NK-92 treated with Interleukin-12 subunit alpha and Interleukin-12 subunit beta, amount 100 ng/mL, for 24 hours (cell line): ENCODE measurements around the gene STAP2.
"Not testable (repeated sequence)": the region's sequence is repeated elsewhere in the genome, so short reads cannot be mapped to it uniquely, and the experiment has no call there.

Experiments
- DNase-seq: peaks from one replicate; lab custom pipeline; 2025; lab: John Stamatoyannopoulos, UW

The STAP2 gene

DNA sequence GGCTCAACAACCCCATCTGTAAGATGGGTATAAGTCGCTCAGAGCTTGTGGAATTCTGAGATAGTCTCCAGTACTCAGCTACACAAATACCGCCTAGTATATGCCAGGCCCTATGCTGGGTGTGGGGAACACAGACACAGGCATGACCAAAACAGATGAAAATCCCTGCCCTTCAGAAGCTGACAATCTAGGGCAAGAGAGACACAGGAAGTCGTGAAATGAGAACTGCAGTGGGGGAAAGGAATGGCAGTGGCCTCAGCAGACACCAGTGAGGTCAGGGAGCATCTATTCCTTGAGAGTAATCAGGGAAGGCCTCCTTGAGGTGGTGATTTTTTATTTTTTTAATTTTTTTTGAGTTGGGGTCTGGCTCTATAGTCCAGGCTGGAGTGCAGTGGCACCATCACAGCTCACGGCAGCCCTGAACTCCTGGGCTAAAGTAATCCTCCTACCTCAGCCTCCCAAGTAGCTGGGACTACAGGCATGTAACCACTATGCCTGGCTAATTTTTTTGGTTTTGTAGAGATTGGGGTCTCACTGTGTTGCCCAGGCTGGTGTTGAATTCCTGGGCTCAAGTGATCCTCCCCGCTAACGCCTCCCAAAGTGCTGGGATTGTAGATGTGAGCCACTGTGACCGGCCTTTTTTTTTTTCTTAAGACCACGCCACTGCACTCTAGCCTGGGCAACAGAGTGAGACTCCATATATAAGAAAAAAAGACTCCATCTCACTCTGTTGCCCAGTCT lies 39.6 kb downstream of the STAP2 start:
- DNase-seq: no peak

DNA sequence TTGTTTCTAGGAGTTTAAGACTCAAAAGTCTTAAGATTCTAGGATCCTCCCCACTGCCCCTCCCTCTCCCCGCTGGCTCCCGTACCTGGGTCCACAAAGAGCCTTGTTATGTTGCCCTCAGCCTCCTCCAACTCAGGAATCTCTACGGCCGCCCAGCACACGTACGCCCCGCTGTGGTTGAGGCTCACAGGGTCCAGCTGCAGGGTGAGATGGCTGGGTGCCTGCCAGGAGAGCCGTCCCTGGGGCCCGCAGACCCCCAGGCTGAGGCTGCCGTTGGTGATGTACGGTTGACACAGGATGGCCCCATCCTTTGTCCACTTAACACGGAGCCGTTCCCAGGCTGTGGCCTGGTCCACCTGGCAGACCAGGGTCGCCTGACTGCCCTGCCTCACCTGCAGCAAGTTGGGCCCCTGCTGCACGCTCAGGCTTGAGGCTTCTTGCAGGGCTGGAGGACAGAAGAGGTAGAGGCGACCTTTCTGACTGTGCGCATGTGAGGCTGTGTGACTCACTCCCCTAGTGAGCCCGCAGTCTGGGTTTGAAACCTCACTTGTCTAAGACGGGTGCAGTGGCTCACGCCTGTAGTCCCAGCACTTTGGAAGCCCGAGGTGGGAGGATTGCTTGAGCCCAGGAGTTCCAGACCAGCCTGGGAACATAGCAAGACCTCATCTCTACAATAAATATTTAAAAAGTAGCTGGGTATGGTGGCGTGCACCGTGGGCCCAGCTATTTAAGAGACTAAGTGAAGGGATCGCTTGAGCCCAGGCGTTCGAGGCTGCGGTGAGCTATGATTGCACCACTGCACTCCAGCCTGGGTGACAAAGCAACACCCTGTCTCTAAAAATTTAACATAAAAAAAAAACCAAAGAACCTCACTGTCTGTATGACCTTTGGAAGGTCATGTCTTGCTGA lies 40.5 kb downstream of the STAP2 start:
- DNase-seq: no peak

DNA sequence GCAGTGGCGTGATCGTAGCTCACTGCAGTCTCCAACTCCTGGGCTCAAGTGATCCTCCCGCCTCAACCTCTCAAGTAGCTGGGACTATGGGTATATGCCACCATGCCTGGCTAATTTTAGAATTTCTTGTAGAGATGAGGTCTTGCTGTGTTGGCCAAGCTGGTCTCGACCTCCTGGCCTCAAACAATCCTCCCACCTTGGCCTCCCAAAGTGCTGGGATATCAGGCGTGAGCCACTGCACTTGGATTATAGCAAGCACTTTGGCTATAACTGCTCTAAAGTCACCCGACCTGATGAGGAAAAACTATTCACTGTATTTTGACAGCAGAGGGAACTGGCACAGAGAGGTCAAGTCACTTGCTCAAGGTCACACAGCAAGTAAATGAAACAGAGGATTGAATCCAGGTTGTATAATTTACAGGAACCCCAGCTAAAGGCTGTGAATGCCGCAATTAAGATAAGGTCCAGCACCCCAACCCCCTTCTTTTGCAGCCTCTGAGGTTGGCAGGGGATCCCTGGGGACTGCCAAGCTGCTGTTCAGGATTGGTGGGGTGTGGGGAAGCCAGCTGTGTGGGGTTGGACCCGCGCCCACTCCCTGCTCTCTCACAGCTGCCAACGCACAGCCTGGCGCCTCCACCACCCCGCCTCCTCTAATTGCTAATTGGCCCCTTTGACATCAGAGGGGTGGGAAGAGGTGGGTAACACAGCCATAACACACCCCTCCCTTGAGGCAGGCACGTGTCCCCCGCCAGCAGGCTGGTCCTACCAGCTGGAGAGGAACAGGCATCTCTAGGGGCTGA lies 42.5 kb downstream of the STAP2 start:
- DNase-seq: no peak

DNA sequence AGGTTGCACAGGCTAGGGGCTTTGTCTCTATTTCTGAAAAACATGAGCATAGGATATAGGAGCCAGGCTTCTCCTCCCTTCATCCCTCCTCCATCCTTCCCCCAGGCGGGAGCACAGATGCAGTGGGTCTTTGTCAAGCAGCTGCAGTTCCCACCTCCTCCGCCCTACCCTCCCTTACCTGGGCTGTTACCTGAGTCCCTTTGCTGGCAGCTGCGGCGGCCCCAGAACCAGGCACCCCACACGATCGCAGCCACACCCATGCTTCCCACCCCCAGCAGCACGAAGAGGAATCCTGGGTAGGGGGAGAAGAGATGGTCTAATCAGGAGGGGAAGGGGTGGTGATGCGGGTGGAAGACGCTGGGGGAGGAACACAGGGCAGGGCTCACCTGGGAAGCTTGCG lies 44.2 kb downstream of the STAP2 start:
- no peak for DNase-seq

DNA sequence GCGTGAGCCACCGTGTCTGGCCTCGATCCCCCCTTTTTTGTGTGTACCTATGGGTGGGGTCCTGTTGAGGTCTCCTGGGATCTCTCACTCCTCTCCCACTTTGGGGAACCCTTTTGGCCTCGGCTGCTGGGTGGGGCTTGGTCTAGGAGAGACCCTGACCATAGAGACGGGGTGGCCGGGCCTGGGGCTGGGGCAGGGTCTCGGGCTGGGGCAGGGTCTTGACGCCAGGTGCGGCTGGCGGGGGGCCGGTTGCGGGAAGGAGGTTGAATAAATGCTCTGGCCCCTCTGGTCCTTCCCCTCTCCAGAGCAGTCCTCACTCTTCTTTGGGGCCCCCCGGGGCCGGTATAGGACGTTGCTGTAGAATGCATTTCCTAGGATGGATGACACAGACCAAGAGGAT lies 46.1 kb downstream of the STAP2 start:
- no peak for DNase-seq

DNA sequence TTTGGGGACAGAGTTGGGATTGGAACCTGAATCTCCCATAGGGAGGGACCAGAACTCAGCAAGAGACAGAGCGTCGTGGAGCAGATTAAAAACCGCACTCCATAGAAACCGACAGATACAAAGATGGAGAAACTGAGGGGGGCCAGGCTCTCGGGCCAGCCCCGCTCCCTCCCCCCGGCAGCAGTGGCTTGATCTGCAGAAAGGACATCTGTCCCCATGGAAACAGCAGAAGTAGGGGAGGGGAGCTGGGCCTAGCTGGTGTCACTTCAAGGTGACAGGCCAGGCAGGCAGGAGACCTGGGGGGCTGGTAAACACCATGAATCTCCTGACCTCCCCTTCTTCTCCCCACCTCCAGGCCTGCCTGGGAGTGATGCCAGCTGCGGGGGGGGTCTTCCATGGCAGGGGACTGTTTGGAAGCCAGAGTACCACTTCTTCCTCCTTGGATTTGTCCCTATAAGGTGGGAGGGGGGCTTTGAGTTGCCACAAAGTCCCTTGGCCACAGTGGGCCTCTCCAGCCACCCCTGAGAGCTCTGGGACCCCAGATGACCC lies 47.4 kb downstream of the STAP2 start:
- no peak for DNase-seq

DNA sequence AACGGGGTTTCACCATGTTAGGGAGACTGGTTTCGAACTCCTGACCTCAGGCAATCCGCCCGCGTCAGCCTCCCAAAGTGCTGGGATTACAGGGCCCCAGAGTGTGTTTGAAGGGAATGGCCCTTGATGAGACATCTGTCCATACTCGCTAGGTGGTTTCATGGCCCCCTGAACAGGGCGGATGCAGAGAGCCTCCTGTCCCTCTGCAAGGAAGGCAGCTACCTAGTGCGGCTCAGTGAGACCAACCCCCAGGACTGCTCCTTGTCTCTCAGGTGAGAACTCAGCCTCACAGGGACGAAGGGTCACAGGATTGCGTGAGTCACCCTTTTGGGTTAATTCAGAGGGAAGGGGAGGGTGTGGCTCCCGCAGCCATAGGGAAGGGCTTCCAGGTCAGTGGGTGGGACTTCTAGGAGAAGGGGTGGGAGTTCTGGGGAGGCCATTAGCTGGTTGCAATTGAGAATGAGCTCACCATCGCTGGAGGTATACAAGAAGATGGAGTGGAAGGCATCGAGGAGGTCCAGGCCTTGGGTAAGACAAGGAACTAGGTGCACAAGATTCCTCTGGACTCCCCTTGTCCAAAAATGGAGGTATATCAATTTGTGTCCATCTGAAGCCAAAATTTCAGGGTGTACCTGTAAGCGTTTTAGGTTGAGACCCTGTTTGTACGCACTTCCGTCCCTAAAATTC lies 50.4 kb downstream of the STAP2 start:
- no peak for DNase-seq

DNA sequence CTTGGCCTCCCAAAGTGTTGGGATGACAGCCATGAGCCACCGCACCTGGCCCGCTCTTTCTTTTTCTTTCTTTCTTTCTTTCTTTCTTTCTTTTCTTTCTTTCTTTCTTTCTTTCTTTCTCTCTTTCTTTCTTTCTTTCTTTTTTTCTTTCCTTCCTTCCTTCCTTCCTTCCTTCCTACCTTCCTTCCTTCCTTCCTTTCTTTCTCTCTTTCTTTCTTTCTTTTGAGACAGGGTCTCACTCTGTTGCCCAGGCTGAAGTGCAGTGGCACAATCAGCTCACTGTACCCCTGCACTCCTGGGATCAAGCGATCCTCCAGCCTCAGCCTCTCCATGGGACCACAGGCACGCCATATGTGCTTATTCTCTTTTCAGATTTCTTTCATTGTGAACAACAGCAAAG lies 52.5 kb downstream of the STAP2 start:
- DNase-seq: not testable (repeated sequence)

DNA sequence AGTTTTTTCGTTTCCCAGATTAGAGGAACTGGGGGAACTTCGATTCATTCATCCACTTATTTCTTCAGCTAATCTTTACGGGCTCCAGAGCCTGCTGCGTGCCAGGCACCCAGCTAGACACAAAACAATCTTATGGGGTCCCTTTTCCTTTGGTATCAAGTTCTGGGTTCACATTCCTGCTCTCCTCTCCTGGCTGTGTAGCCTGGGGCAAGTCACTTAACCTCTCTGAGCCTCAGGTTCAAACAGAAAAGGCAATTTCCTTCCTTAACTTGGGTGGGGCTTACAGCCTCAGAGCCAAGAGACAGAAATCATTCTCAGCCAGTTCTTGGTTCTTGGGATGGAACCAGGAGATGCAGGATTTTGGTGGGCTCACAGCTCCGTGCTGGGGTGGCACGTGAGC lies 53.7 kb downstream of the STAP2 start:
- DNase-seq: no peak

DNA sequence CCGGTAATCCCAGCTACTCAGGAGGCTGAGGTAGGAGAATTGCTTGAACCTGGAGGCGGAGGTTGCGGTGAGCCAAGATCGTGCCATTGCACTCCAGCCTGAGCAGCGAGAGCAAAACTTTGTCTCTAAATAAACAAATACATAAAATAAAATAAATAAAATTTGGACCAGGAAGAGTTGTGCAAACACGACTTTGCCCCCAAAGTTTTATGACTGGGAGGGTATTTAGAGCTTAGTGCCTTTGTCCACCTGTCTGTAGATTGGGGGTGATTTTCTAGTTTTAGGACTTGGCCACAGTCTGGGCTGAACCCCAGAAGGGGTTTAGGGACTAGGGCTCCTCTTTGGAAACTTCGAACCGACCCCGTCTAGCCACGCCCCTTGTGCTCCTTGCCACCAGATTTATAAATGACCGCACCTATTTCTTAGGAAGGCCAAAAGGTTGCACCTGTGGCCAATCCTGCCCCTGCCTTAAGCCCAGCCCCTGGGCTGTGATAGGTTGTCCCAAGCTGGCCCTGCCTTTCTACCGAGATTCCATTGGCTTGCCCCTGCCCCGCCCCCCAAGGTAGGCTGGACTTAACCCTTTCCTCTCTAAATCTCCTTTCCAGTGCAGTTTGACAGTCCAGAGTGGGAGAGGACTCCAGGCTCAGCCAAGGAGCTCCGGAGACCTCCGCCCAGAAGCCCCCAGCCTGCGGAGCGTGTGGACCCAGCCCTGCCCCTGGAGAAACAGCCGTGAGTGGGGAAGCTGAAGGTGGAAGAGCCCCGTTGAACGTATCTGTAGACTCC lies 54.3 kb downstream of the STAP2 start:
- DNase-seq: no peak

DNA sequence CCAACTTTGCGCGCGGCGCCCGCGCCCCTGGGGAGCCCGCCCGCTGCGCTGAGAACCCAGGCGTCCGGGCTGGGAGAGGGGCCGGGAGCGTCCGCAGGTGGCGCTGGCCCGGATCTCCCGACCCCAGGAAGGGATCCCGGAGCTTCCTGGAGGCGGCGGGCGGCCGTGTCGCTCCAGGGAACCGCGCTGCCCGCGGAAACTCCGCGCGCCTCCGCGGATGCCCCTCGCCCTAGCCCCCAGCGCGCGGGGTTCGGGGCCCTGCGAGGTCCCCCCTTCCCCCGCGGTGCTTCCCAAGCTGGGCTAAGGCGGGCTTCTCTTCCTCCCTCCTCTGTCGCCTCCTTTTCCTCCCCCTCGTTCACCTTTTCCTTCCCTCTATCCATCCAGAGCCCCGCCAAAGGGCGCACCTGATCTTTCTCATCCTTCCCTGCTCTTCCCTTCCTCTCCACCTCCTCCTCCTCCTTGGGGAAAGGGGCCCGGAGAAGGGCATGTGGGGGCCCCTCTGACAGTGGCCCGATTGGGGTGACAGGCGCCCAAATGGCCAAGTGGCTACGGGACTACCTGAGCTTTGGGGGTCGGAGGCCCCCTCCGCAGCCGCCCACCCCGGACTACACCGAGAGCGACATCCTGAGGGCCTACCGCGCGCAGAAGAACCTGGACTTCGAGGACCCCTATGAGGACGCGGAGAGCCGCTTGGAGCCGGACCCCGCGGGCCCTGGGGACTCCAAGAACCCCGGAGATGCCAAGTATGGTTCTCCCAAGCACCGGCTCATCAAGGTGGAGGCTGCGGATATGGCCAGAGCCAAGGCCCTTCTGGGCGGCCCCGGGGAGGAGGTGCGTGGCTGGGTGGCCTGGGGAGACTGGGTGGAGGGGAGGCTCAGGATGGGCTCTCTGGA lies 58.9 kb downstream of the STAP2 start:
- no peak for DNase-seq

DNA sequence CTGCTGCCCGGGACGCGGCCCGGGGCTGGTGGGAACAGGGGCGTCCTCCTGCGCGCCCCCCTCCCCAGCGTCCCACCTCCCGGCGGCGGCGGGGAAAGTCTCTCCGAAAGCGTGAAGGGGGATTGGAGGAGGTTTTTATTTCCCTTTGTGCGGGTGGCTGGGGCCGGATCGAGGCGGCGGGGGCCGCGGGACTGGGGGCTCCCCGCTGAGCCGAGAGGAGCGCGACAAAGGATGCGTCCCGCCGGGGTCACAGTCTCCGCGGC lies 59.4 kb downstream of the STAP2 start:
- no peak for DNase-seq

DNA sequence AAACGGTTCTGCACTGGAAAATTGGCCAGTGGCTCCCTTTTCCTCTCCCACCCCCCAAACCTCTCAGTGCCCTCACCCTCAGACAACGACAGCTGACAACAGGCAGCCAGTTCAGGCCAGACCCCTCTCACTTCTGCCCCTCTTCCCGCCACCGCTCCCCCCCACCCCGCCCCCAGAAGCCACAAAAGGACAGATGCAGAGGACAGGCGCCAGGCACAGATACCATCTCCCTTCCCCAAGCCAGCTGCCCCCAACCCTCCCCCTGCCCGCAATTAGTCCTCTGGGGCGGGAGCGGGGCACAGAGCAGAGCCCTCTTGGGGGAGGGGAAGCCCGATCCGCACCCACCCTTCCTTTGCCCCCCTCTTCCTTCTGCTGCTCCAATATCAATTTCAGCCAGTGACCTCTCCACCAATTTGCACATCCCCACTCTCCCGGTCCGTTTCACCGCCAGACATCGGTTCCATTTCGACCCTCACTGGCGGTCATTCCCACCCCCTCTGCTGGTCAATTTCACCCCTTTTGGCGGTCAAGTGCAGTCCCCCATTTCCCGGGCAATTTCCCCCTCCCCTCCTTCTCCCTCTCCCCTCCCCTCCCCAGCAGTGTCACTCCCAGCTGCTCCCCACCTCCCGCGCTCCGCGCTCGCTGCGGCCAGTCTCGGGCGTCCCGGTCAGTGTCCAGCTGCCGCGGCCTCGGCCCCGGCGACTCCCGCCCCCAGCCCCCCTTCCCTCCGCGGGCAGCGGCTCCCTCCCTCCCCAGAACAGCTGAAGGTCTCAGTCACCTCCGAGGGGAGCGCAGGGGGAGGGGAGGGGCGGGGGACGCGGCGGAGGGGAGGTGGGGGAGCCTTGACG lies 60.0 kb downstream of the STAP2 start, which contains the start of gene SHD:
Gene SHD (plus strand): TSS at position 848 of the 848 bp plus-strand sequence. CDS start 798 bp downstream, outside the sequence.
- DNase-seq: no peak

DNA sequence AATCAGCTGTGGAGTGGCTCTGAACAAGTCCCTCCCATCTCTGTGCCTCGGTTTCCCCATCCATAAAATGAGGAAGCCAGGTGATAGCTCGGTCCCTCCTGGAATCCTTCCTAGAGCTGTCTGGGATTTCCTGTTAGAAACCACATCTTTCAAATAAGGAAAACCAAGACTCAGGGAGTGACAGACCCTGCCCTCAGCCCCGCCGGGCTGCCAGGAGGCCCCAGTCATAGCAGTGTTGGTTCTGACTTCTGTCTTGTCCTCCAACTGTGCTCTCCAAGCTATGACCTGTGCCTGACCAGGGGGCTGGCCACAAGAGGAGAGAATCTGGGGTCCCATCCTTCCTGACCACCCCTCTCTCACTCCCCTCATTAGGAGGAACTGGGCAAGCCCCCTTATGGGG lies 60.6 kb downstream of the STAP2 start:
- no peak for DNase-seq

DNA sequence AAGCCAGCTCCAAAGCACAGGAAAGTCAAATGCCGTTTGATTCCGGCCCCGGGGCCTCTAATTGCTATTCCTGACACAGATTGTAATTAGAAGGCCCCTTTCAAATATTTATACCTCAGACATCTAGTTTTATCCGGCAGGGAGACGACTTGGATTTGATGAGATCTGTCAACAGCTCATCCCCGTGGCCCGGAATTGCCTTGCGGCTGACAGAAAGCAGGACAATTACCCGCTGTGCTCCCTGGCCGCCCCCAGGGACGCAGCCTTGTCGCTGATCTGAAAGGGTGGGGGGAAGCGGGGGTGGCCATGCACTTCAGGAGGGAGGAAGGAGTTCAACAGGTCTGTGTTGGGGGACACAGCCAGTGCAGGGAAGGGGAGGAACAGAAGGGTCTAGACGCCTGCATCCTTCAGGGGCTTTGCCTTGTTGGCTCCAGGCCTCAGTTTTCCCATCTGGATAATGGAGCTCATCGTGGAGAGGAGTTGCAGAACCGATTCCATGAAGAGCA lies 61.4 kb downstream of the STAP2 start:
- no peak for DNase-seq

DNA sequence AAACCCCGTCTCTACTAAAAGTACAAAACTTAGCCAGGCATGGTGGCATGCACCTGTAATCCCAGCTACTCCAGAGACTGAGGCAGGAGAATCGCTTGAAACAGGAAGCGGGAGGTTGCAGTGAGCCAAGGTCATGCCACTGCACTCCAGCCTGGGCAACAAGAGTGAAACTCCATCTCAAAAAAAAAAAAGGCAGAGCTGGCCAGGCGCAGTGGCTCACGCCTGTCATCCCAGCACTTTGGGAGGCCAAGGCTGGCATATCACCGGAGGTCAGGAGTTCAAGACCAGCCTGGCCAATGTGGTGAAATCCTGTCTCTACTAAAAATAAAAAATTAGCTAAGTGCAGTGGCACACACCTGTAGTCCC lies 64.3 kb downstream of the STAP2 start:
- DNase-seq: not testable (repeated sequence)
